HL-60/S4 treated with phorbol 12-myristate 13-acetate at 8.2 ng/mL for 4 days and 3 days (cell line): ENCODE measurements around the gene ZDHHC16.
"Not testable (repeated sequence)": the region's sequence is repeated elsewhere in the genome, so short reads cannot be mapped to it uniquely, and the experiment has no call there.

Experiments
- in situ Hi-C: fragments of 300-500 bp; cut with MboI; formaldehyde crosslinking; loops from 2 replicates; pipeline ENCODE4 v1.15.0; 2022; ENCODE audit warnings: low sequenced_read_pairs

ZDHHC16 gene

GRCh38 chr10:97445722-97446639 lies at the start of gene ZDHHC16, which contains the start of gene EXOSC1:
Gene ZDHHC16, plus strand, starts transcription at chr10:97446175. Its CDS starts 5,501 bp downstream, at chr10:97451676.
Gene EXOSC1, minus strand, starts transcription at chr10:97446006. Its CDS starts 21 bp downstream, at chr10:97445985.
- in situ Hi-C loops, result no loop called here

DNA sequence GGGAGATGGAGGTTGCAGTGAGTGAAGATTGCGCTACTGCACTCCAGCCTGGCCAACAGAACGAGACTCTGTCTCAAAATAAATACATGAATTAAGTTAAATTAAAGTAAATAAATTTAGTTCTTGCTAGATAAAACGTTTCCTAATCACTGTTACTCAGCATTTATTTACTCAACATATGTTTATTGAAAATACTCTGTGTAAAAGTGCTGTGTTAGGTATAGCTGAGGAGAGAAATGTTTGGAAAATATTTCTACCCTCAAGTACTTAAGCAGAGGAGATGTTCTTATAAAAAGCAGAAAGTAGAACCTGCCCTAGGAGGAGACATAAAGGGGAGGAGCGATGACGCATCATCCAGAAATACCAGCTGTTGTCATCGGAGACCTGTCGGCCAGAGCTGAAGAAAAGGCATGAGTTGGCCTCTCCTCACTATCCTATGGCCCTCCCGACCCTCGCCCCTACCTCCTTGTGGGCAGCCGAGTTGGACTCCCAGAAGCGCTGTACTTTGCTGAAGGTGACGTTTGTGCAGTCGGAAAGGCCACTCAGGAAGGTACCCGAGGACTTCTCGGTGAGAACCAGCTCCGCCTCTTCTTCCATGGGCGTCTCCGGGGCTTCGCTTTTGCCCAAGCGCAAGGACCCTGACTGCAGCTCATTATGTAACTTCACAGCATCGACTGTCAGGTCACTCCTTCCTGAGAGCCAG lies 46.0 kb upstream of the ZDHHC16 start:
- in situ Hi-C loops, result no loop called here

DNA sequence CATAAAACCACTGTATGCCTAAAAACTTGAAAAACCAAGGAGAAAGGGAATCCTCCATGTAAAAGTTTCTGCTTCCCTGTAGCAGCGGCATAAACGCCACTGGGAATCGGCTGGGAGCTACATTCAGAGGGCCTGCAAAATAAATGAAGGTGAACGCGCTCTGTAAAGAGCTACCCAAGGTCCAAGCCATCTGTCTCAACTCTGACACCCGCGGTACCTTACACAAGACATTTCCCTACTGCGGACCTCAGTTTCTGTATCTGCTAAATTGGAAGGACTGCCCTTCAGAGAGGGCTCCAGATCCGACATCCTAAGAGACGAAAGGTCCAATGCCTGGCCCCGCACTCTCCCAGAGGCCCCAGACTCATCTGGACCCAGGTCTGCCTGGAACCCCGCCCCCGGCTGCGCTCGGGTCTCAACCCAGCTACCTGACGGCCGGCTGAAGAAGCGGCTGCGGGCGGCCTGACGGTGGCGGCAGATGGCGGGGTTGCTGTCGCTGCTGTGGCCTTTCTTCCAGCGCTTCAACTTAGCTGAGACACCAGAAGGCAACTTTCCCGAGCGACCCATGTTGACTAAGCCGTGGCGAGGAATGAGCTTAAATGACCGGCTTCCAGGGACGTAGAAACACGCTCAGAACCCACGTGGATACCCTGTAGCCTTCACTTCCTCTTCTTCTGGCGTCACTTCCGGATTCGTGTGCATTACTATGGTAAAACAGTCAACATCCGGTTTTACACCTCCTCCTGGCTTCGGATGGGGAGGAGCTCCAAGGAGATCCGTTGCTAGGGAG lies 45.1 kb upstream of the ZDHHC16 start, which contains the start of gene RRP12:
Gene RRP12, minus strand, starts transcription at position 676 of the 790 bp plus-strand sequence. Its CDS starts 109 bp downstream, at position 567.
- in situ Hi-C loops, result no loop called here

GRCh38 chr10:97401455-97401919 lies 44.5 kb upstream of the ZDHHC16 start:
- in situ Hi-C loops, result no loop called here

GRCh38 chr10:97404044-97404443 lies 41.9 kb upstream of the ZDHHC16 start:
- in situ Hi-C loops, result no loop called here

- in situ Hi-C loops, result no loop called here
Observed at GRCh38 chr10:97406064-97406463, 39.9 kb upstream of the ZDHHC16 start.

DNA sequence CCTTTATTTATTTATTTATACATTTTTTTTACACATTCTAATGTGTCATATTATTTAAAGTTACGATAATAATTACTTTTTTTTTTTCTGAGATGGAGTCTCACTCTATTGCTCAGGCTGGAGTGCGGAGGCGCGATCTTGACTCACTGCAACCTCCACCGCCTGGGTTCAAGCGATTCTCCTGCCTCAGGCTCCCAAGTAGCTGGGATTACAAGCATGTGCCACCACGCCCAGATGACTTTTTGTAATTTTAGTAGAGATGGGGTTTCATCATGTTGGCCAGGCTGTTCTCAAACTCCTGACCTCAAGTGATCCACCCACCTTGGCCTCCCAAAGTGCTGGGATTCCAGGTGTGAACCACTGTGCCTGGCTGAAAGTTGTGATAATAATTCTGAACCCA lies 39.5 kb upstream of the ZDHHC16 start:
- in situ Hi-C loops, result not testable (repeated sequence)

- in situ Hi-C loops, result no loop called here
Observed at GRCh38 chr10:97407211-97407951, 38.6 kb upstream of the ZDHHC16 start.

DNA sequence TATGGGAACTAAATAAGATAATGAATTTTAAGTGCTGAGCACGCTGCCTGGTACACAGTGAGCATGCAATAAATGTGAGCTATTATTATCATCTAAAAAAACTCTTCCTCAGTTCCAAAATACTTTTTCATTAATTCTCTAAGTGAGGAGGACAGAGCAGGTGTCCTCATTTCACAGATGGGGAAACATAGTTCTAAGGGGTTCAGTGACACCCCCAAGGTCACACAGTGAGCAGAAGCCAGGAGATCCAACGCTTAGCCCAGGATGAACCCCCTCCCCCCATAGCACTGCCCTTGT lies 38.1 kb upstream of the ZDHHC16 start:
- in situ Hi-C loops, result no loop called here

DNA sequence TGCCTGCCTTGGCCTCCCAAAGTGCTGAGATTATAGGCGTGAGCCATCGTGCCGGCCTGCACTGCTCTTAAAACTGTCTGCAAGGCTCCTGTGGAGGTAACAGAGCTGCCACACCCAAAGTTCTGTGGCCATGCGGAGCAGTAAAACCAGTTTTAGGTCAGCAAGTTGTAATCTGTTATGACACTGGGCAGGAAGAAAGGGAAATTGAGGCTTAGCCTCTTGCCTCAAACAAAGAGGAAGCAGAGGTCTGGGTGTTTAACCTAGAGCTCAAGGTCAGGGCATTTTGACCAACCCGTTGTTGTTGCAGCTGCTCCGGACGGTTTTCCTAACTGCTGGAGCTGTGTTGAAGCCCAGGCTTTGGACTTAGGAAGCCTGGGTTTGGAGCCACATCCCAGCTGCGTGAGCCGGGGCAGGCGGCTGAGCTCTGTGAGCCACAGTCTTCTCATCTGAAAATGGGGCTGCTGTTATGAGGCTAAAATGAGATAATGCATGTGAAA lies 37.4 kb upstream of the ZDHHC16 start:
- in situ Hi-C loops, result no loop called here

- in situ Hi-C loops, result no loop called here
Observed at GRCh38 chr10:97411406-97411805, 34.6 kb upstream of the ZDHHC16 start.

- in situ Hi-C loops, result no loop called here
Observed at GRCh38 chr10:97412891-97413304, 33.1 kb upstream of the ZDHHC16 start.

GRCh38 chr10:97416565-97416964 lies 29.4 kb upstream of the ZDHHC16 start:
- in situ Hi-C loops, result no loop called here

- in situ Hi-C loops, result not testable (repeated sequence)
Observed at GRCh38 chr10:97423757-97424098, 22.2 kb upstream of the ZDHHC16 start.

DNA sequence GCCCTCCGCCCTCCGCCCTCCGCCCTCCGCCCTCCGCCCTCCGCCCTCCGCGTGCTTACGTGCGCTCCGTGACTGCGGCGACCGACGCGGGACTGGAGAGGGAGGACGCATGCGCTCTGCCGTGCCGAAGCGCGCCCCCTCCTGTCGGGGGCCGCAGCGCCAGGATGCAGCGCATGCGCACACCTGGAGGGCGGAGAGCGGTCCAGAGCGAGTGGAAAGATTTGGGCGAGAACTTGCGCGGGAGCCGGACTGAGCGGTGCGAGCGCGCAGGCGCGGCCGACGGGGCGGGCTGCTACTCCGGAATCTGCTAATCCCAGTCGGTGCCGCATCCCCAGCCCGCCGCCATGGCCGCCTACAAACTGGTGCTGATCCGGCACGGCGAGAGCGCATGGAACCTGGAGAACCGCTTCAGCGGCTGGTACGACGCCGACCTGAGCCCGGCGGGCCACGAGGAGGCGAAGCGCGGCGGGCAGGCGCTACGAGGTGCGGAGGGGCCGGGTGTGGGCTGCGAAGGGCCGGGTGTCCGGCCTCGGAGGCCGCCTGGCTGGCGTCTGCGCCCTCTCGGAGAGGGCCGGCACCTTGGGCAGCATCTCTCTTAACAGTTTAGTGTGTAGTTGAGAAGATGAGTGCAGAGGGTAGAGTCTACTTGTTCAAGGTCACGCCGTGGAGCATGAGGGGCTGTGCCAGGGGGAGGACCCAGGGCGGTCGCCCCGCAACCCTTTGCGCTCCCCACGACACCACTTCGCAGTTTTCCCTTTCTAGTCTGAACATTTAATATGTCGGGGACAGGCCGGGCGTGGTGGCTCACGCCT lies 19.8 kb upstream of the ZDHHC16 start, which contains the start of gene PGAM1:
Gene PGAM1, plus strand, starts transcription at position 228 of the 812 bp plus-strand sequence. Its CDS starts 117 bp downstream, at position 345.
- in situ Hi-C loops, result no loop called here

GRCh38 chr10:97426776-97427570 lies 19.0 kb upstream of the ZDHHC16 start:
- in situ Hi-C loops, result no loop called here

DNA sequence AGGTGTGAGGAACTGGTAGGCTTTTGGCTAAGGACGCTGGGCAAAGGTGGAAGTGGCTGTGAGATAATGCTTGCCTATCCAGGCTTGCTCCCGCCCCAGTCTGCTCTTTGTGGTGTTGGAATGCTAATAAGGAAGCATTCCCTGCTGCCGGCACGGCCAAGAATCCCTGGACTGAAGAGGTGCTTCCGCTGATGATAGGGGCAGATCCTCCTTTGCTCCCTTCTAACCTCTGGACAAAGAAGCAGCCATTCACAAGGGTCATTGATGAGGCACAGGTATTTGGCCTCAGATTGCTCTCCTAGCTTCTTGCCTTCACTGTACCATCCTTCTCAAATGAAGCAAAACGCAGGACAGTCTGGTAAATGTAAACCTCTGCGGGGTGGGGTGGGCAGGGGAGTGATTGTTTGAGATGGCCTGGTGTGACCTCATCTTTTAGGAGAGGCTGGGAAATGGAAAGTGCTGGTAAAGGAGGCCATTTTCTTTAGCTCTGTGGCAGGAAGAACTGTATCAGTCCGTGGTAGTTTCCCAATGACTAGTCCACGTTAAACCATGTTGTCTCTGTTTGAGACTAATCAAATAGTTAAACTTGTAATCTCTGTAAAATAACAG lies 18.3 kb upstream of the ZDHHC16 start:
- in situ Hi-C loops, result no loop called here

- in situ Hi-C loops, result no loop called here
Observed at GRCh38 chr10:97428572-97428981, 17.4 kb upstream of the ZDHHC16 start.
